Stimulated activated memory B cell treated with anti-CD40 and anti-IgM and Interleukin-4, amounts not matched to agents 10 μg/mL and 1 μg/mL and 100 μg/mL, for 72 hours (primary cell): Measurements from ENCODE around the gene TRUB2.
"Not testable (repeated sequence)": the region's sequence is repeated elsewhere in the genome, so short reads cannot be mapped to it uniquely, and the experiment has no call there.

ENCODE experiments used
- ATAC-seq: fragments of 150-1000 bp; cut with Tn5 transposase; 2 replicates; pipeline ENCODE4 v1.10.0; 2021
- H3K27ac Mint-ChIP-seq: one replicate; pipeline ENCODE4 v1.8.0; 2022; ENCODE audit warnings: mild to moderate bottlenecking, mixed read lengths
- H3K27me3 Mint-ChIP-seq: one replicate; pipeline ENCODE4 v1.8.0; 2022; ENCODE audit warnings: mixed read lengths
- H3K36me3 Mint-ChIP-seq: one replicate; pipeline ENCODE4 v1.8.0; 2022; ENCODE audit warnings: mixed read lengths
- H3K4me1 Mint-ChIP-seq: one replicate; pipeline ENCODE4 v1.8.0; 2022; ENCODE audit warnings: mixed read lengths
- H3K4me3 Mint-ChIP-seq: one replicate; pipeline ENCODE4 v1.8.0; 2022; ENCODE audit warnings: mild to moderate bottlenecking, moderate library complexity, mixed read lengths
- H3K9me3 Mint-ChIP-seq: one replicate; pipeline ENCODE4 v1.8.0; 2022; ENCODE audit warnings: mixed read lengths

Gene TRUB2

DNA sequence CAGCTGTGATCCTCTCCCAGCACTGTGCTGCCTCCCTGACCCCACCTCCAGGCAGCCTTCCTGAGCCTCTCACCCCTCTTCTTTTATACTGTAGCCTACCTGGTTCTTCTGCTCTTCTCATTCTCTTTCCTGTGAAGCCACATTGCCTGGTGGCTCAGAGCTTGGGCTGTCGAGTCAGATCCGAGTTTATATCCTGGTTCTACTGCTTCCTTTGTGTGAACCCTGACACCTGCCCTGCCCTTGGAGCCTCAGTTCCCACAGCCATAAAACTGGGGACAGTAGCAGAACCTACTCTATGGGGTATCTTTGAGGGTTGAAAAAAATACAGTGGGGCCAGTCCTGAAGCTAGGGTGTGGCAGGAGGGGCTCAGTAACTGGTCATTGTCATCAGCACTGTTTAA is 26.9 kb upstream of the TRUB2 start:
- no peaks in the 10 kb centered on the region for H3K4me1 Mint-ChIP-seq
- no peak overlapping the region for H3K4me3 Mint-ChIP-seq
- H3K36me3 Mint-ChIP-seq, result peaks cover 57% of the 10 kb centered on the region
- no peak for ATAC-seq
- no peaks in the 10 kb centered on the region for H3K9me3 Mint-ChIP-seq
- no peaks in the 10 kb centered on the region for H3K27me3 Mint-ChIP-seq
- H3K27ac Mint-ChIP-seq, result no peak overlapping the region

DNA sequence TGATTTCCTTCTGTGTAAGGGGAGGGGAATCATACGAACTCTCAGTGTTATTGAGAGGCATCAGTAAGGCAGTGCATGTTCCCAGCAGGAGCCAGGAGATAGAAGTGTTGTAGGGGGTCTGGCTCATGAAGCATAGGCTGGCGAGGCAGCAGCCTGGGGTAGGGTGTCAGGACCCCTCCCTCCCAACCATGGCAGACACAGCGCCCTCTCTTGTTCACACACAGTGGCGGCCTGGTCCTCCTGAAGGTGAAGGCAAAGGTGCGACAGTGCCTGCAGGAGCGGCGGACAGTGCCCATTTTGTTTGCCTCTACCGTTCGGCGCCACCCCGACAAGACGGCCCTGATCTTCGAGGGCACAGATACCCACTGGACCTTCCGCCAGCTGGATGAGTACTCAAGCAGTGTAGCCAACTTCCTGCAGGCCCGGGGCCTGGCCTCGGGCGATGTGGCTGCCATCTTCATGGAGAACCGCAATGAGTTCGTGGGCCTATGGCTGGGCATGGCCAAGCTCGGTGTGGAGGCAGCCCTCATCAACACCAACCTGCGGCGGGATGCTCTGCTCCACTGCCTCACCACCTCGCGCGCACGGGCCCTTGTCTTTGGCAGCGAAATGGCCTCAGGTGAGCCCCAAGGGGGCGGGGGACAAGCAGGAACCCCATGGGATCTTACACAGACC is 22.8 kb upstream of the TRUB2 start:
- ATAC-seq, result no peak
- Mint-ChIP-seq H3K4me1 (peaks cover 9% of the 10 kb centered on the region), H3K36me3 (peaks cover 42% of the 10 kb centered on the region), H3K4me3 (no peak overlapping the region), H3K27ac (no peak overlapping the region), H3K9me3 (no peaks in the 10 kb centered on the region), H3K27me3 (no peaks in the 10 kb centered on the region)

DNA sequence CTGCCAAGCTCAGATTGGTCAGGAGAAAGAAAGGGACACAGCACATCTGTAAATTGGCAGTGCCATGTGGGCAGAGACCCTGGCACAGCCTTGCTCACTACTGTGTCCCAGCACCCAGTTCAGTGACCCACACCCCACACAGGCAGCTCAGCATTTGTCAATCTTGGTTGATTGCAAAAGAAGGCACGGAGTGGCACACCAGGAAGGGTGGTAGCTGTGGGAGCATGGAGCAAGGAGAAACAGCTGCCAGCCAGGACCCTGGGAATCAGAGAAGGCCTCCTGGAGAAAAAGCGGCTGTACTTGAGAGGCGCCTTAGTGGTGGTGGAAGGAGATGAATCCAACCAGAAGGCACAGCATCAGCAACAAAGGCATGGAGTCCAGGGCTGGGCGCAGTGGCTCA is 21.6 kb upstream of the TRUB2 start:
- no peaks in the 10 kb centered on the region for H3K27me3 Mint-ChIP-seq
- no peak for ATAC-seq
- H3K36me3 Mint-ChIP-seq, result peaks cover 30% of the 10 kb centered on the region
- H3K4me1 Mint-ChIP-seq, result peaks cover 9% of the 10 kb centered on the region
- no peak overlapping the region for H3K27ac Mint-ChIP-seq
- H3K9me3 Mint-ChIP-seq, result no peaks in the 10 kb centered on the region
- H3K4me3 Mint-ChIP-seq, result no peak overlapping the region

DNA sequence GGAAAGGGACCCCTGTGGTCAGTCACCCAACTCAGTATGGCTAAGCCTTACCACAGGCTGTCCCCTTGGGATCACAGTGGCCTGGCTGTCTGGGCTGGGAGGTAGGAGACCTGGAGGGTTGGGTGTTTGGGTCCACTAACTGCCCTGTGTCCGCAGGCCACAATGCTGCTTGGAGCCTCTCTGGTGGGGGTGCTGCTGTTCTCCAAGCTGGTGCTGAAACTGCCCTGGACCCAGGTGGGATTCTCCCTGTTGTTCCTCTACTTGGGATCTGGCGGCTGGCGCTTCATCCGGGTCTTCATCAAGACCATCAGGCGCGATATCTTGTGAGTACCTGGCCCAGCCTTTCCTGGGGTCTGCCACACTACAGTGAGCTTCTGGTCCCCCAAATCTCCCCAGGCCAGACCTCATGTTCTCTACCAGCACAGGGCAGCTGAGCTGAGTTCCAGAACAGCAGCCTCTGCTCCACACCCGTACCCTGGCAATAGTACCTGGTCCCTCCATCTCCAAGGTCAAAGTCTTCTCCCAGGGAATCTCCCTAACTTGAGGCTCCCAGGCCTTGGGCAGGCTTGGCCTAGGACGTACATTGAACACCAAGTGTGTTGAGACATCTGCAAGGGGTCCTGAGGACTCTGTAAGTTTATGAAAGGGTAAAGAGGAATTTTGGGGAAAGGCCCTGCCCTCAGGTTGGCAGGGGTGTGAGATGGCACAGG is 20.9 kb upstream of the TRUB2 start:
- Mint-ChIP-seq H3K27me3 (no peaks in the 10 kb centered on the region), H3K4me1 (peaks cover 9% of the 10 kb centered on the region), H3K4me3 (no peak overlapping the region), H3K27ac (no peak overlapping the region), H3K9me3 (no peaks in the 10 kb centered on the region), H3K36me3 (peaks cover 29% of the 10 kb centered on the region)
- no peak for ATAC-seq

DNA sequence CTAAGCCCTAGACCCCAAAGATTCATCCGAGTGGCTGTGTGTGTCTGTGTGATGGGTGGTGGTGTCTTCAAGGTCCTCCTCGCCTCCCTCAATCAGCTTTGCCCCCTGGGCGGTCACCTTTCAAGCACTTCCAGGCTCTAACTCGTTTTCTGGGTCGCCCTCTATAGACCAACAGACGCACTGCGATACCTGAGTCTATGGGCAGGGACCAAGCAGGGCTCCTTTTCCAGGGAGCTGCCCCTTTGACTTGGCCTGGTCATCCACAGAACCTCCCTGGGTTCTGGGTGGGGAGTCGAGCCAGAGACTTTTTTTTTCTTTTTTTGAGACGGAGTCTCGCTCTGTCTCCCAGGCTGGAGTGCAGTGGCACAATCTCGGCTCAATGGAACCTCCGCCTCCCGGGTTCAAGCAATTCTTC is 19.2 kb upstream of the TRUB2 start:
- no peaks in the 10 kb centered on the region for H3K27me3 Mint-ChIP-seq
- peaks cover 23% of the 10 kb centered on the region for H3K36me3 Mint-ChIP-seq

DNA sequence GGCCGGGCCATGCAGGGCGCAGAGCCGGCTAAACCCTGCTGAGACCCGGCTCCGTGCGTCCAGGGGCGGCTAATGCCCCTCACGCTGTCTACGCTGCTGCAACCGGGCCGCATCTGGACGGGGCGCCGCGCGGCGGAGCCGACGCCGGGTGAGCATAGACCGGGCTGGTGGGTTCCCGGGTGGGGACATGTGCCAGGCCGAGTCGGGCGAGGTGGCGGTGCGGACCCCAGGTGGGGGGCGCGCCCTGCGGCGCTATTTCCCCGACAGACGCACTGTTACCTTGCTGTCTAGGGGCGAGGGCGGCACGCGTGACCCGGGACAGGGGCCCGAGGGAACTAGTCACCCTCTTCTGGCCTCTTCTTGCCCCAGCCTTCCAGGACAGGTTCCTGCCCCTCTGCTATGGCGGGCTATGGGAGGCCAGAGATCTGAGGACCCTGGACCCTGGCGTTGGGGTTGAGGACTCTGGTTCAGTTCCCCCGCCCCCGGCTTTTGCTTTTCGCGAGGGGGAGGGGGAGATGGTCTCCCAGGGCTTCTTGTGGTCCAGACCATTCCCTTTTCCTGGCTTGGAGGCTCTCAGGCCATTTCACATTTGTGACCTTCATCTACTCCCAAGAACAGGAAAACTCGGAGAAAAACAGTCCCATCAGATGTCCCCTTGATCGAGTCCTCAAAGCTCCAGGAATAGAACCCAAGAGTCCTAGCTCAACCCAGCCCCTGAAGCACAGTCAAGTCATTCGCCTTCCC is 18.6 kb upstream of the TRUB2 start:
- peak; percentile 80 for ATAC-seq
- Mint-ChIP-seq H3K27ac (peak overlapping the region; percentile 10), H3K4me3 (peak overlapping the region; percentile 93), H3K4me1 (peaks cover 9% of the 10 kb centered on the region), H3K36me3 (peaks cover 23% of the 10 kb centered on the region), H3K9me3 (no peaks in the 10 kb centered on the region), H3K27me3 (no peaks in the 10 kb centered on the region)

More for the DNA sequence above, 19.2 kb upstream of the TRUB2 start:
- peak overlapping the region; percentile 93 for H3K4me3 Mint-ChIP-seq
- H3K9me3 Mint-ChIP-seq, result no peaks in the 10 kb centered on the region
- peaks cover 9% of the 10 kb centered on the region for H3K4me1 Mint-ChIP-seq
- H3K27ac Mint-ChIP-seq, result peak overlapping the region; percentile 10
- ATAC-seq, result peak; percentile 64

DNA sequence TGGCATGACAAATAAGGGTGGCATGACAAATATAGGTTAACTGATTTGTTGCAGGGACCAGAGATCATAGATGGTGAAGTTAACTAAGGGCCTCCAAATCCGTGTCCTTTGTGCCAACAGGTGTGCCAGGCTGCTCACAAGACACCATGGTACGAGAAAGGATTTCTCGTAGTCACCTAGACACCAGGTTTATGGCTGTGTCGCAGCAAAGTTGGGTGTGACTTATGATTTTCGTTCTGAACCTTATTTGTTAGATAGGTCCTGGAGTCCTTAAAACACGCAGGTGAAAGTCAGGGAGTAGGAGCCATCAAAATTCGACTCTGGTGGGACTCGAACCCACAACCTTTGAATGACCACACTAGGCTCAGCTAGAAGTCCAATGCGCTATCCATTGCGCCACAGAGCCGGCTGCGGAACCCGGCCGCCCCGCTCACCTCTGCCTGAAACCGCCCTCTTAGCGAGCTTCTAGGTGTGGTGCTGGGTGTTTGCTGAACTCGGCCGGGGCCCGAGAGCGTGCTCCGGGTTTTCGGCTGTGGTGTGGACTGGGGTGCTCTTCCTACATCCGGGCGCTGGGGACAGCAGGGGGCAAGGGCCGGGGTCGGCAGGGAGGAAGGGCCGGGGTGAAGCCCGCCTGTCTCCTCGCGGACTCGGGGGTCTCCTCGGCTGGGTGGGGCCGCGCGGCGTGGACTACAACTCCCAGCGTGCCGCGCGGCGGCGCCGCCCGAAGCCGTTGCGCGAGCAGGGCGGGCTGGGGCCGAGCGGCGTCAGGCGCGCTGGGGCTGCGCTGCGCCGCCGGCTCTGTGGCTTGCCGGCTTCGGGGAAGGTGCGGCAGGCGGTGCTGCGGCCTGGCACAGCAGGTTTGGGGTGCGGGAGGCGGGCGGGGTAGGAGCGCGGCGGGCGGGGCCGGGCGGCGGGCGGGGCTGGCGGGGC is 17.8 kb upstream of the TRUB2 start, which contains the start of gene SLC27A4:
TSS of gene SLC27A4 (plus strand) at position 767 of the 930 bp plus-strand sequence. CDS start 2,606 bp downstream, outside the sequence.
- Mint-ChIP-seq H3K9me3 (no peaks in the 10 kb centered on the region), H3K36me3 (peaks cover 19% of the 10 kb centered on the region), H3K4me1 (peaks cover 9% of the 10 kb centered on the region), H3K27ac (peak within 1 kb of the TSS; percentile 68), H3K4me3 (peak within 1 kb of the TSS; percentile 93), H3K27me3 (no peaks in the 10 kb centered on the region)
- ATAC-seq, result peak; percentile 97

DNA sequence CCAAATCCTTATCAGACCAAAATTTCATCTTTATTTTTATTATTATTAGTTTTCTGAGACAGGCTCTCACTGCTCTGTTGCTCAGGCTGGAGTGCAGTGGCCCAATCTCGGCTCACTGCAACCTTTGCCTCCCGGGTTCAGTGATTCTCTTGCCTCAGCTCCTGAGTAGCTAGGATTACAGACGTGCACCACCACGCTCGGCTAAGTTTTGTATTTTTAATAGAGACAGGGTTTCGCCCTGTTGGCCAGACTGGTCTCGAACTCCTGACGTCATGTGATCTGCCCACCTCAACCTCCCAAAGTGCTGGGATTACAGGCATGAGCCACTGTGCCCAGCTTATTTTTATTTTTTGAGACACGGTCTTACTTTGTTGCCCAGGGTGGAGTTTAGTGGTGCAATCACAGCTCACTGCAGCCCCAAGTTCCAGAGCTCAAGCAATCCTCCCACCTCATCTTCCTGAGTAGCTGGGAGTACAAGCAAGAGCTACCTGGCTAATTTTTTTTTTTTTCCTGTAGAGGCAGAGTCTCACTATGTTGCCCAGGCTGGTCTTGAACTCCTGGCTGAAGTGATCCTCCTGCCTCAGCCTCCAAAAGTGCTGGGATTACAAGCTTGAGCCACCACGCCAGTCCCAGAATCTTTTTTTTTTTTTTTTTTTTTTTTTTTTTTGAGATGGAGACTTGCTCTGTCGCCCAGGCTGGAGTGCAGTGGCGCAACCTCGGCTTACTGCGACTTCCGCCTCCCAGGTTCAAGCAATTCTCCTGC is 16.8 kb upstream of the TRUB2 start:
- Mint-ChIP-seq H3K27ac (peak overlapping the region; percentile 68), H3K36me3 (peaks cover 12% of the 10 kb centered on the region)
- not testable (repeated sequence) for H3K9me3 Mint-ChIP-seq, ATAC-seq, H3K4me1 Mint-ChIP-seq, H3K27me3 Mint-ChIP-seq, H3K4me3 Mint-ChIP-seq

DNA sequence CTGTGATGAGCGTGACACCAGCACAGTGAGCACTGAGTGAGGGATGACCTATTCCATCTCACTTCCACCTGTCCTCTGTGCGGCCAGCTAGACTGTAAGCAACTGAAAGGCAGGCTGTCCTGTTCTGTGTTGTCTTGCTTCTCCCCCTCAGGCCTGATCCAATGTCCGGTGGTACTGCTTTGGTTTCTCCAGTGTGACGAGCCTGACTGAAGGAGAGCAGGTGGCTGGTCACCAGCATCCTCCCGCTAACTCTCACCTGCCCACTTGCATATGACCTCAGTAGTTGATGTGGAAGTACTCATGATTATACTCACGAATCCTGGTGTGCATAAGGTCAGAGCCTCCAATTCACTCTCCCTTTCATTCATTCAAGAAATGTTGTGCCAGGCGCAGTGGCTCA is 15.7 kb upstream of the TRUB2 start:
- H3K27ac Mint-ChIP-seq, result no peak overlapping the region
- no peaks in the 10 kb centered on the region for H3K9me3 Mint-ChIP-seq
- no peak overlapping the region for H3K4me3 Mint-ChIP-seq
- peaks cover 3% of the 10 kb centered on the region for H3K36me3 Mint-ChIP-seq
- H3K27me3 Mint-ChIP-seq, result no peaks in the 10 kb centered on the region
- peaks cover 9% of the 10 kb centered on the region for H3K4me1 Mint-ChIP-seq
- no peak for ATAC-seq

DNA sequence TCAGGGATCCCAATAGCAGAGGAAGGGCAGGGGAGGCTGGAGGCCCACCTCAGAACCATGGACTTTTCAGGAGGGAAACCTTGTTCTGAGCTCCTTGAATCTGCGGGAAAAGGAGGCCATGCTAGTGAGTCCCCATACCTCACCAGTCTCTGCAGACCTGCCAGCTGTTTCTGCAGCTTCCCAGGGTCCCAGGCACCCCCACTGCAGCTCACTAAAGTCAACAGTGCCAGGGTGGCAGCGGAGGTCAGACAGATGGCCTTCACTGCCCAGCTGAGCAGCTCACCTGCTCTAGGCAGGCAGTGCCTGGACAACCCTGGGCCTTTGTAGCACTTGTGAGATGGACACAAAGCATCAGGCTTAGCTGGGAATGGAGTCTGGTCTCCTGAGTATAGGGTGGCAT is 13.7 kb upstream of the TRUB2 start:
- no peak for ATAC-seq
- H3K36me3 Mint-ChIP-seq, result peaks cover 12% of the 10 kb centered on the region

DNA sequence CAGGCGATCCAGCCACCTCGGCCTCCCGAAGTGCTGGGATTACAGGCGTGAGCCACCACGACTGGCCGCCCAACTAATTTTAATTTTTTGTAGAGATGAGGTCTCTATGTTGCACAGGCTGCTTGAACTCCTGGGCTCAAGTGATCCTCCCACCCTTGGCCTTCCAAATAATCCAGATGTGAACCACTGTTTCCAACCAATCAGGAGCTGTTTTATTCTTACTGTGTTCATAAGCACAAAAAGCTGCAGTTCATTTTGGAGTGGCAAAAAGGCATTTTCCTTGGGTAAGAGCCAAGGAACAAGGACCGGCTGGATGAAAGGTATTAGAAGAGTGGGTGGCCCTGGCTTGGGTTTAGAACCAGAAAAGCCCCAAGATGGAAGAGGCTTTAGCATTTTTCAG is 12.9 kb upstream of the TRUB2 start:
- Mint-ChIP-seq H3K4me3 (no peak overlapping the region), H3K36me3 (peaks cover 12% of the 10 kb centered on the region), H3K27ac (no peak overlapping the region), H3K9me3 (no peaks in the 10 kb centered on the region), H3K4me1 (no peaks in the 10 kb centered on the region), H3K27me3 (no peaks in the 10 kb centered on the region)
- no peak for ATAC-seq

More for the DNA sequence above, 13.7 kb upstream of the TRUB2 start:
- Mint-ChIP-seq H3K4me1 (no peaks in the 10 kb centered on the region), H3K27ac (no peak overlapping the region), H3K9me3 (no peaks in the 10 kb centered on the region), H3K27me3 (no peaks in the 10 kb centered on the region), H3K4me3 (no peak overlapping the region)

DNA sequence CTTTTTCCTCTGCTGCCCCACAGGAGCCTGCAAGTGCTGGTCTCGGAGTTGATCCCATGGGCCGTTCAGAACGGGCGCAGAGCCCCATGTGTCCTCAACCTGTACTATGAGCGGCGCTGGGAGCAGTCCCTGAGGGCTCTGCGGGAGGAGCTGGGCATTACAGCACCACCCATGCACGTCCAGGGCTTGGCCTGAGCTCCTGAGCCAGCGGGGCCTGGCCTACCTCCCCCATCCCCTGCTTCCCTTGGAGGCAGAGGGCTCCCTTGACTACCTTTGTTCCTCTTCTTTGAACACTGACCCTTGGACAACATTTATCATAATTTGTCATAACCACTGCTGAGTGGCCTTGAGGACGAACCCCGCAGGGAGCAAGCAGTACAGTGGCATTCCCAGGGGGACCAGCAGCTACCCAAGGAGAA is 11.2 kb upstream of the TRUB2 start:
- H3K9me3 Mint-ChIP-seq, result no peaks in the 10 kb centered on the region
- H3K27ac Mint-ChIP-seq, result no peak overlapping the region
- no peak for ATAC-seq
- peaks cover 12% of the 10 kb centered on the region for H3K36me3 Mint-ChIP-seq
- H3K27me3 Mint-ChIP-seq, result no peaks in the 10 kb centered on the region
- H3K4me3 Mint-ChIP-seq, result no peak overlapping the region
- H3K4me1 Mint-ChIP-seq, result no peaks in the 10 kb centered on the region

DNA sequence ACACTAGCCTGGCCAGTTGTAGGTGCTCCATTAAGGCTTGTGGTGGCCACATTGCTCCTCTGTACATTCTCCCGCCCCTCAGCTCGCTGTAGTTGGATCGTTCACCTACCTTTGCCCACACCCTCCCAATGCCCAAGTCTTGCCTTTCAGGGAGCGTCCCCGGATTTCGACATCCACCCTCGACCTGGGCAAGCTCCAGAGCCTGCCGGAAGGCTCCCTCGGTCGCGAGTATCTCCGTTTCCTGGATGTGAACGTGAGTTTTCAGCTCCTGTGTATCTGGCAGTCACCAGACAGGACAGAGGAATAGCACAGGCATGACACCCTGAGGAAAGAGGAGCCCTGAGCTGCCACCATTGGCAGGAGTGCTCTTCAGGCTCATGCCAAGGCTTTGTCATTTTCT is 3.4 kb upstream of the TRUB2 start:
- no peak overlapping the region for H3K27ac Mint-ChIP-seq
- no peaks in the 10 kb centered on the region for H3K9me3 Mint-ChIP-seq
- H3K27me3 Mint-ChIP-seq, result no peaks in the 10 kb centered on the region
- H3K36me3 Mint-ChIP-seq, result peaks cover 18% of the 10 kb centered on the region
- peaks cover 13% of the 10 kb centered on the region for H3K4me1 Mint-ChIP-seq
- no peak for ATAC-seq
- no peak overlapping the region for H3K4me3 Mint-ChIP-seq

DNA sequence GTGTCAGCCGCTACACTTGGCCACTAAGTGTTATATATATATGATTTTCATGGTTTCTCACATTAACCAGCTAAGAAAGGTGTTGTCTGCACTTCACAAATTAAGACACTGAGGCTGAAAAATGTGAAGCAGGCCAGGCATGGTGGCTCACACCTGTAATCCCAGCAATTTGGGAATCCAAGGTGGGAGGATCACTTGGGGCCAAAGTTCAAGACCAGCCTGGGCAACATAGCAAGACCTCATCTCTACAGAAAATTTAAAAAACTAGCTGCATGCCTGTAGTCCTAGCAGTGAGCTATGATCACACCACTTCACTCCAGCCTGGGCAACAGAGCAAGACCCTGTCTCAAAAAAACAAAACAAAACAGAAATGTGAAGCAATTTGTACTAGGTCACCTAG is 2.2 kb upstream of the TRUB2 start:
- Mint-ChIP-seq H3K36me3 (peaks cover 18% of the 10 kb centered on the region), H3K4me3 (no peak overlapping the region), H3K9me3 (no peaks in the 10 kb centered on the region), H3K27me3 (no peaks in the 10 kb centered on the region), H3K4me1 (peaks cover 13% of the 10 kb centered on the region), H3K27ac (no peak overlapping the region)
- no peak for ATAC-seq
